ENCODE measurements around the gene PRPF19. TPM values are rescaled to one million over a fixed set of nuclear protein-coding genes. Genes with fewer than 3 reads are reported as not detected.

PRPF19 gene
- total and polyA plus RNA-seq, 2 of the 4 experiments (the other 2 are of a cell fraction): 29.8 to 50.4 TPM

- in situ Hi-C loops (cut with MboI; ENCODE audit: low sequenced_read_pairs): no loop called here
- Histone ChIP-seq H3K9me3 (ENCODE audit: control insufficient read depth, insufficient read depth, low read length) (no peaks in the 10 kb centered on the region), H3K18ac (ENCODE audit: low read depth, low read length) (no peak overlapping the region), H2BK20ac (ENCODE audit: low read depth, low read length) (no peak overlapping the region), H3K79me1 (ENCODE audit: low read depth in 1 of 2, low read length in 2 of 2) (0 out of 4 replicates have a peak, but pooled peaks cover 0 to 3% of the 10 kb centered on the region in 2 experiments), H3K4ac (ENCODE audit: low read depth, low read length) (no peak overlapping the region), H3K56ac (ENCODE audit: extremely low read depth, insufficient read depth, low read length) (no peak overlapping the region), H2AFZ (replicated peaks; ENCODE audit: low read length, poor library complexity) (no peak overlapping the region), H3K23ac (ENCODE audit: low read depth, low read length) (no peak overlapping the region), H2BK15ac (ENCODE audit: low read depth, low read length) (no peak overlapping the region), H3K4me2 (ENCODE audit: low read depth, low read length) (no peak overlapping the region), H4K5ac (ENCODE audit: low read depth, low read length) (no peak overlapping the region), H2BK120ac (ENCODE audit: low read depth, low read length) (no peak overlapping the region), H4K20me1 (ENCODE audit: insufficient read depth, low read length) (no peaks in the 10 kb centered on the region), H2BK5ac (ENCODE audit: low read depth, low read length, poor library complexity, severe bottlenecking) (no peak overlapping the region), H2AK5ac (ENCODE audit: low read depth, low read length) (no peak overlapping the region), H3K9me1 (ENCODE audit: insufficient read depth, low read length) (peaks cover 23% of the 10 kb centered on the region), H3K9ac (ENCODE audit: low read depth, low read length) (no peak overlapping the region), H3K36me3 (ENCODE audit: control insufficient read depth, insufficient read depth, low read length) (no peaks in the 10 kb centered on the region), H3K27me3 (ENCODE audit: control insufficient read depth, insufficient read depth, low read length) (peaks cover 7% of the 10 kb centered on the region), H3K27ac (ENCODE audit: insufficient read depth, low read length) (no peak overlapping the region), H2AK9ac (replicated peaks; ENCODE audit: low read depth, low read length, poor library complexity) (no peak overlapping the region), H4K8ac (ENCODE audit: low read depth in 2 of 2, low read length in 2 of 2) (no peak overlapping the region), H4K91ac (ENCODE audit: insufficient read depth, low read depth, low read length) (no peak overlapping the region), H3K4me1 (ENCODE audit: control insufficient read depth, insufficient read depth, low read length) (peaks cover 22% of the 10 kb centered on the region), H3K14ac (replicated peaks; ENCODE audit: low read depth, low read length) (no peak overlapping the region), H3K4me3 (ENCODE audit: insufficient read depth, low read depth, low read length) (no peak overlapping the region)
- intact Hi-C loops (cut with micrococcal nuclease): no loop called here
- WGBS, 2 experiments (ENCODE audit: extremely low coverage in 2 of 2, insufficient read length in 1 of 2): 80% methylated on average over 3 of the region's 10 CpGs; no CpG with 5 or more reads in 1 of the 2 experiments
- ATAC-seq (ENCODE audit: low read depth): no peak
- BruUV-seq (replicated peaks): no TSS peak
- dilution Hi-C loops (cut with HindIII; ENCODE audit: low sequenced_read_pairs, unreplicated experiment): no loop called here
- POLR2A ChIA-PET (ENCODE audit: unreplicated experiment): interaction anchor here (0.6 kb wide), 1 partner anchor 1630 kb away, joined by 3 read pairs; no protein-coding TSS in a partner anchor
- CTCF ChIA-PET: no interaction called here
- DNase-seq: no peak
- TF ChIP-seq POLR2A (IDR thresholded peaks at IDR 0.05; ENCODE audit: low read depth, low read length): no peak
- TF ChIP-seq, protein P1, sequence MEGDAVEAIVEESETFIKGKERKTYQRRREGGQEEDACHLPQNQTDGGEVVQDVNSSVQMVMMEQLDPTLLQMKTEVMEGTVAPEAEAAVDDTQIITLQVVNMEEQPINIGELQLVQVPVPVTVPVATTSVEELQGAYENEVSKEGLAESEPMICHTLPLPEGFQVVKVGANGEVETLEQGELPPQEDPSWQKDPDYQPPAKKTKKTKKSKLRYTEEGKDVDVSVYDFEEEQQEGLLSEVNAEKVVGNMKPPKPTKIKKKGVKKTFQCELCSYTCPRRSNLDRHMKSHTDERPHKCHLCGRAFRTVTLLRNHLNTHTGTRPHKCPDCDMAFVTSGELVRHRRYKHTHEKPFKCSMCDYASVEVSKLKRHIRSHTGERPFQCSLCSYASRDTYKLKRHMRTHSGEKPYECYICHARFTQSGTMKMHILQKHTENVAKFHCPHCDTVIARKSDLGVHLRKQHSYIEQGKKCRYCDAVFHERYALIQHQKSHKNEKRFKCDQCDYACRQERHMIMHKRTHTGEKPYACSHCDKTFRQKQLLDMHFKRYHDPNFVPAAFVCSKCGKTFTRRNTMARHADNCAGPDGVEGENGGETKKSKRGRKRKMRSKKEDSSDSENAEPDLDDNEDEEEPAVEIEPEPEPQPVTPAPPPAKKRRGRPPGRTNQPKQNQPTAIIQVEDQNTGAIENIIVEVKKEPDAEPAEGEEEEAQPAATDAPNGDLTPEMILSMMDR (conservative IDR thresholded peaks at IDR 0.05; ENCODE audit: low read depth, low read length): no peak
- TF ChIP-seq FOS (IDR thresholded peaks at IDR 0.05; ENCODE audit: low read depth, low read length): no peak
- no peak for TF ChIP-seq MXI1 (IDR thresholded peaks at IDR 0.05; ENCODE audit: borderline replicate concordance, low read depth, low read length)
- no peak for TF ChIP-seq MAZ (IDR thresholded peaks at IDR 0.05; ENCODE audit: borderline replicate concordance, low read depth, low read length)
- TF ChIP-seq CHD1 (IDR thresholded peaks at IDR 0.05; ENCODE audit: low read depth, low read length): no peak
- no peak for TF ChIP-seq RCOR1 (IDR thresholded peaks at IDR 0.05; ENCODE audit: insufficient replicate concordance, low read length)
- no peak for TF ChIP-seq BHLHE40 (IDR thresholded peaks at IDR 0.05; ENCODE audit: low read depth, low read length)
- TF ChIP-seq USF2 (IDR thresholded peaks at IDR 0.05; ENCODE audit: low read depth, low read length): no peak
- no peak for TF ChIP-seq MAFK (IDR thresholded peaks at IDR 0.05; ENCODE audit: low read depth, low read length)
Observed at GRCh38 chr11:60868682-60869450, 37.5 kb downstream of the PRPF19 start.
